Smooth muscle cell (in vitro differentiated cells): ENCODE data around the gene WFDC2. TPM values are rescaled to one million over a fixed set of nuclear protein-coding genes. Genes with fewer than 3 reads are reported as not detected.

Experiments used
- DNase-seq: peaks from one replicate; lab custom pipeline; 2025; ENCODE audit not compliant: unreplicated experiment; lab: John Stamatoyannopoulos, UW
- H2AFZ ChIP-seq: fragments of 200-600 bp; sonication (generic); 2 replicates; pipeline ENCODE4 v1.6.0; 2016; ENCODE audit warnings: antibody characterized with exemption, low read depth, mild to moderate bottlenecking
- H3F3A ChIP-seq: fragments of 200-600 bp; sonication (generic); 2 replicates; pipeline ENCODE4 v1.6.0; 2017; ENCODE audit warnings: antibody characterized with exemption, low read depth
- H3K27ac ChIP-seq: fragments of 200-600 bp; sonication (generic); 2 replicates; pipeline ENCODE4 v1.5.1; 2016; ENCODE audit warnings: low read depth, mild to moderate bottlenecking
- H3K27me3 ChIP-seq: fragments of 200-600 bp; sonication (generic); 2 replicates; pipeline ENCODE4 v1.6.1; 2016; ENCODE audit warnings: low read depth, mild to moderate bottlenecking
- H3K36me3 ChIP-seq: fragments of 200-600 bp; sonication (generic); 2 replicates; pipeline ENCODE4 v1.5.1; 2016; ENCODE audit warnings: low read depth
- H3K4me1 ChIP-seq: fragments of 200-600 bp; sonication (generic); 2 replicates; pipeline ENCODE4 v1.5.1; 2016; ENCODE audit warnings: low read depth
- H3K4me2 ChIP-seq: fragments of 200-600 bp; sonication (generic); 2 replicates; pipeline ENCODE4 v1.6.0; 2016; ENCODE audit warnings: mild to moderate bottlenecking
- H3K4me3 ChIP-seq: fragments of 200-600 bp; sonication (generic); 2 replicates; pipeline ENCODE4 v1.5.1; 2016; ENCODE audit warnings: mild to moderate bottlenecking
- H3K79me2 ChIP-seq: fragments of 200-600 bp; sonication (generic); 2 replicates; pipeline ENCODE4 v1.6.0; 2016; ENCODE audit warnings: low read depth, mild to moderate bottlenecking
- H3K9ac ChIP-seq: fragments of 200-600 bp; sonication (generic); 2 replicates; pipeline ENCODE4 v1.6.0; 2016; ENCODE audit warnings: low read depth
- H3K9me3 ChIP-seq: fragments of 200-600 bp; sonication (generic); replicated peaks from 2 replicates; pipeline ENCODE4 v1.5.1; 2016; ENCODE audit warnings: low read depth
- H4K20me1 ChIP-seq: fragments of 200-600 bp; sonication (generic); 2 replicates; pipeline ENCODE4 v1.6.0; 2016; ENCODE audit warnings: low read depth
- CTCF ChIP-seq: fragments of 200-600 bp; sonication (generic); IDR thresholded peaks from 2 replicates; pipeline ENCODE4 v1.5.1; 2017; ENCODE audit warnings: borderline replicate concordance, mild to moderate bottlenecking, antibody characterized with exemption; ENCODE audit not compliant: insufficient read depth, poor library complexity, severe bottlenecking
- WGBS: methylation state at CpG from one replicate; pipeline ENCODE4 v1.1.7; 2016; ENCODE audit warnings: low lambda C conversion rate; 5-methylcytosine and 5-hydroxymethylcytosine counted together
- polyA plus RNA-seq: library from polyadenylated mRNA; unstranded; fragments of >200 nt; fragmentation: Nextera tagmentation; extraction: Ambion mirVana; gene quantifications from 2 replicates; pipeline ENCODE4 v1.2.1, GENCODE V29; 2016
- total RNA-seq: library from RNA; depleted of rRNA; stranded (reverse); fragments of >200 nt; gene quantifications from 2 replicates; pipeline ENCODE4 v1.2.3, GENCODE V29; 2014

The WFDC2 gene
- total and polyA plus RNA-seq, 2 experiments from 2014 or later, result 3.0 to 9.5 TPM

GRCh38 chr20:45425561-45425960 lies 44.0 kb upstream of the WFDC2 start:
- Histone ChIP-seq H3K4me2 (no peak overlapping the region), H2AFZ (no peak overlapping the region), H3K27ac (no peak overlapping the region), H3K9me3 (no peaks in the 10 kb centered on the region), H3K4me3 (no peak overlapping the region), H3K36me3 (peaks cover 11% of the 10 kb centered on the region), H4K20me1 (no peaks in the 10 kb centered on the region), H3F3A (no peaks in the 10 kb centered on the region), H3K27me3 (no peaks in the 10 kb centered on the region), H3K79me2 (no peaks in the 10 kb centered on the region), H3K4me1 (no peaks in the 10 kb centered on the region), H3K9ac (no peak overlapping the region)
- no peak for TF ChIP-seq CTCF
- WGBS, result 98% methylated on average over 17 of the region's 17 CpGs
- no peak for DNase-seq

GRCh38 chr20:45426320-45427016 lies 43.1 kb upstream of the WFDC2 start:
- Histone ChIP-seq H2AFZ (no peak overlapping the region), H3K9me3 (no peaks in the 10 kb centered on the region), H3K79me2 (no peaks in the 10 kb centered on the region), H4K20me1 (no peaks in the 10 kb centered on the region), H3K4me3 (no peak overlapping the region), H3K27ac (no peak overlapping the region), H3K36me3 (peaks cover 6% of the 10 kb centered on the region), H3K9ac (no peak overlapping the region), H3K27me3 (no peaks in the 10 kb centered on the region), H3F3A (no peaks in the 10 kb centered on the region), H3K4me2 (no peak overlapping the region), H3K4me1 (no peaks in the 10 kb centered on the region)
- TF ChIP-seq CTCF, result no peak
- no peak for DNase-seq
- 95% methylated on average over 5 of the region's 5 CpGs for WGBS

- WGBS, result 86% methylated on average over 14 of the region's 14 CpGs
- no peak for TF ChIP-seq CTCF
- H2AFZ ChIP-seq, result no peak overlapping the region
- H3K9me3 ChIP-seq, result no peaks in the 10 kb centered on the region
- H3K4me1 ChIP-seq, result no peaks in the 10 kb centered on the region
- no peak overlapping the region for H3K9ac ChIP-seq
- H3K27ac ChIP-seq, result no peak overlapping the region
- no peak overlapping the region for H3K4me3 ChIP-seq
- H3K4me2 ChIP-seq, result no peak overlapping the region
- H3K79me2 ChIP-seq, result no peaks in the 10 kb centered on the region
- H3K36me3 ChIP-seq, result peaks cover 6% of the 10 kb centered on the region
- H3K27me3 ChIP-seq, result no peaks in the 10 kb centered on the region
- no peaks in the 10 kb centered on the region for H3F3A ChIP-seq
- no peak for DNase-seq
- H4K20me1 ChIP-seq, result no peaks in the 10 kb centered on the region
Observed at GRCh38 chr20:45427236-45428149, 42.1 kb upstream of the WFDC2 start.
